Gastrocnemius medialis (tissue), 4 donors: Measurements from ENCODE around the gene GNB3. TPM values are rescaled to one million over a fixed set of nuclear protein-coding genes. Genes with fewer than 3 reads are reported as not detected.
A peak's percentile ranks its signal among the peaks of the same experiment; 100 is the strongest.
"Not testable (repeated sequence)": the region's sequence is repeated elsewhere in the genome, so short reads cannot be mapped to it uniquely, and the experiment has no call there.

Experiments
- ATAC-seq, 2 donors: fragments of 150-250 bp; one replicate each; pipeline ENCODE4 v1.9.1; 2016
- DNase-seq, 2 donors: peaks; one replicate each; pipeline ENCODE4 v3.0.0-alpha.2; 2019
- H3K27ac ChIP-seq, 4 donors: fragments of 200-600 bp; sonication (generic); 1 replicate in 1 of 4; 2 replicates in 3 of 4; pipeline ENCODE4 v1.5.1; 2016 to 2018; ENCODE audit warnings: mild to moderate bottlenecking in 2 of 4, moderate library complexity in 1 of 4
- H3K27me3 ChIP-seq, 3 donors: fragments of 200-600 bp; sonication (generic) in 2 of 3; 1 replicate in 1 of 3; 2 replicates in 2 of 3; pipeline versions ENCODE4 v1.5.1 to v1.6.0; 2016 to 2019; ENCODE audit warnings: mild to moderate bottlenecking in 1 of 3, moderate library complexity in 1 of 3
- H3K36me3 ChIP-seq, 2 donors: fragments of 200-600 bp; sonication (generic) in 1 of 2; one replicate each; pipeline ENCODE4 v1.5.1; 2017 to 2018
- H3K4me1 ChIP-seq, 2 donors: fragments of 200-600 bp; sonication (generic) in 1 of 2; one replicate each; pipeline ENCODE4 v1.5.1; 2016 to 2017; ENCODE audit warnings: mild to moderate bottlenecking in 2 of 2
- H3K4me3 ChIP-seq, 4 donors: fragments of 200-600 bp; sonication (generic) in 3 of 4; 1 replicate in 1 of 4; 2 replicates in 3 of 4; pipeline ENCODE4 v1.5.1; 2016 to 2019; ENCODE audit warnings: mild to moderate bottlenecking in 2 of 4
- H3K9me3 ChIP-seq, 3 donors: fragments of 200-600 bp; sonication (generic) in 2 of 3; 1 replicate in 1 of 3; 2 replicates in 2 of 3; pipeline ENCODE4 v1.5.1; 2016 to 2019
- POLR2A ChIP-seq, 2 donors: fragments of 450-650 bp; IDR thresholded peaks; one replicate each; pipeline ENCODE4 v1.6.1; 2017; ENCODE audit warnings: antibody characterized with exemption in 2 of 2, mild to moderate bottlenecking in 2 of 2, moderate library complexity in 2 of 2
- in situ Hi-C, 4 donors: fragments of 200-750 bp; cut with MboI; loops; one replicate each; pipeline versions ENCODE4 v1.15.0 to v1.8.0; 2017; ENCODE audit warnings: low sequenced_read_pairs in 4 of 4
- intact Hi-C: fragments of 100-400 bp; cut with DNase I; formaldehyde crosslinking; loops from one replicate; pipeline ENCODE4 v1.15.1; 2023; ENCODE audit warnings: low total_unique reads
- total RNA-seq, 4 donors: library from RNA; depleted of rRNA; stranded (reverse); fragments of >200 nt; gene quantifications; one replicate each; pipeline versions ENCODE4 v1.1.0 to v1.2.3, GENCODE V29; 2016
- TF ChIP-seq, protein P1 (sequence below), 5 experiments: fragments of 450-650 bp in 3 of 5; fragments of 200-600 bp in 2 of 5; sonication (generic) in 2 of 5; IDR thresholded peaks in 4 of 5; conservative IDR thresholded peaks in 1 of 5; 1 replicate in 4 of 5; 2 replicates in 1 of 5; pipeline ENCODE4 v1.5.1; 2016 to 2019; ENCODE audit warnings: antibody characterized with exemption in 5 of 5, mild to moderate bottlenecking in 3 of 5, moderate library complexity in 3 of 5

Gene GNB3
- total RNA-seq, 4 donors from 2014 or later: not detected

DNA sequence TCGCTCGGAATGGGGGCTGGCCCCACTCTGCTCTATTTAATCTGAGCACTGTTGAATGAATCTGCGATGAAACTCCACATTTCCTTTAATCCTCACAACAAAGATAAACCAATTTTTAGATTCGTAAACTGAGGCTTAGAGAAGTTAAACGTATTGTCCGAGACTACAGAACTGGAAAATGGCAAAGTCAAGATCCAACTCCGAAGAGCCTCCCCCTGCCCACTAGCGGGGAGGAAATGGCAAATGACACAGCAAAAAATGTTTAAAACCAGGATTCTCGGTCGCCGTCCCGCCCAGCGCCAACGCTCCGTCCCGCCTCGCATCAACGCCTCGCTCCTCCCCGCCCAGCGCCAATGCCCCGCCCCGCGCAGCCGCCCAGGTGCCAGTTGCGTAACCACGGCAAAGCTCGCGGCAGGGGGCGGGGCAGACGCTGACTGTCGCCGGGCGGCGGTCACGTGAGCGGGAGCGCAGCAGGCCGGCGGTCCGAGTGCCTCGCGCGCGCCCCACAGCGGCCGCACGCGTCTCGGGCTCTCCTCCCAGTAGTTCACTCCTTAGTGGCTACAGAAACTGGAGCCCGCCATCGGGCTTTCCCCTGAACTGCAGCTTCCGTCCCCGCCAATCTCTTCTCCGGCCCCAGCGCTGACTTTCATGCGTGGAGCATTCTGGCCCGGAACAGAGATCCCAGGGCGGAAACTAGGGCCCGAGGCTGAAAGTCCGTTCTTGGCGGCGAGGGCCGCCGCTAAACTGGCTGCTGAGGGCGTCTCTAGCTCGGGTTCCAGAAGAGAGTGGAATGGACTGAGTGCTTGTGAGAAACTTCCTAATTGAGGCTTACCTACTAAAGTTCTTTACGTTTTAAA lies 50.3 kb downstream of the GNB3 start:
- intact Hi-C loops: loop anchor here (1.0 kb wide), 4 partner anchors 13 to 39 kb away; partner anchors contain the start of genes LRRC23, SPSB2 and USP5
- Histone ChIP-seq H3K4me3 (peak overlapping the region; percentile 60 to 83 (median 68)), H3K4me1 (peaks cover 10% of the 10 kb centered on the region in 2 donors), H3K9me3 (no peaks in the 10 kb centered on the region), H3K27ac (peak overlapping the region; percentile 85 to 92 (median 87)), H3K36me3 (no peaks in the 10 kb centered on the region), H3K27me3 (no peaks in the 10 kb centered on the region)
- ATAC-seq (peak; percentile 99), DNase-seq (peak; percentile 92 to 95)
- TF ChIP-seq POLR2A (IDR thresholded peaks at IDR 0.05): peak; percentile 53 to 56
- TF ChIP-seq, protein P1, sequence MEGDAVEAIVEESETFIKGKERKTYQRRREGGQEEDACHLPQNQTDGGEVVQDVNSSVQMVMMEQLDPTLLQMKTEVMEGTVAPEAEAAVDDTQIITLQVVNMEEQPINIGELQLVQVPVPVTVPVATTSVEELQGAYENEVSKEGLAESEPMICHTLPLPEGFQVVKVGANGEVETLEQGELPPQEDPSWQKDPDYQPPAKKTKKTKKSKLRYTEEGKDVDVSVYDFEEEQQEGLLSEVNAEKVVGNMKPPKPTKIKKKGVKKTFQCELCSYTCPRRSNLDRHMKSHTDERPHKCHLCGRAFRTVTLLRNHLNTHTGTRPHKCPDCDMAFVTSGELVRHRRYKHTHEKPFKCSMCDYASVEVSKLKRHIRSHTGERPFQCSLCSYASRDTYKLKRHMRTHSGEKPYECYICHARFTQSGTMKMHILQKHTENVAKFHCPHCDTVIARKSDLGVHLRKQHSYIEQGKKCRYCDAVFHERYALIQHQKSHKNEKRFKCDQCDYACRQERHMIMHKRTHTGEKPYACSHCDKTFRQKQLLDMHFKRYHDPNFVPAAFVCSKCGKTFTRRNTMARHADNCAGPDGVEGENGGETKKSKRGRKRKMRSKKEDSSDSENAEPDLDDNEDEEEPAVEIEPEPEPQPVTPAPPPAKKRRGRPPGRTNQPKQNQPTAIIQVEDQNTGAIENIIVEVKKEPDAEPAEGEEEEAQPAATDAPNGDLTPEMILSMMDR (IDR thresholded peaks at IDR 0.05 in 4 of 5, conservative IDR thresholded peaks at IDR 0.05 in 1 of 5): peak; percentile 78 to 94 (median 87)
- in situ Hi-C loops: no loop called here

GRCh38 chr12:6891646-6892001 lies 50.9 kb downstream of the GNB3 start:
- Histone ChIP-seq H3K27me3 (no peaks in the 10 kb centered on the region), H3K4me3 (peak overlapping the region; percentile 60 to 83 (median 68)), H3K36me3 (no peaks in the 10 kb centered on the region), H3K27ac (peak overlapping the region; percentile 85 to 92 (median 87)), H3K9me3 (no peaks in the 10 kb centered on the region), H3K4me1 (peaks cover 10% of the 10 kb centered on the region in 2 donors)
- ATAC-seq: peak; percentile 3 to 13
- no peak for DNase-seq
- in situ Hi-C loops: no loop called here
- intact Hi-C loops: loop anchor here (1.0 kb wide), 4 partner anchors 13 to 39 kb away; partner anchors contain the start of genes LRRC23, SPSB2 and USP5
- TF ChIP-seq, protein P1 (IDR thresholded peaks at IDR 0.05 in 4 of 5, conservative IDR thresholded peaks at IDR 0.05 in 1 of 5): no peak
- no peak for TF ChIP-seq POLR2A (IDR thresholded peaks at IDR 0.05)

- ATAC-seq, intact Hi-C loops, H3K4me3 ChIP-seq, in situ Hi-C loops, H3K27ac ChIP-seq, H3K36me3 ChIP-seq, DNase-seq, H3K27me3 ChIP-seq, H3K9me3 ChIP-seq: not testable (repeated sequence)
- peaks cover 10% of the 10 kb centered on the region in 2 donors for H3K4me1 ChIP-seq
These were observed 52.0 kb downstream of the GNB3 start for GRCh38 chr12:6892683-6893082.

GRCh38 chr12:6894321-6894720 lies 53.6 kb downstream of the GNB3 start:
- ATAC-seq (no peak), DNase-seq (no peak)
- Histone ChIP-seq H3K9me3 (no peaks in the 10 kb centered on the region), H3K4me1 (peaks cover 10% of the 10 kb centered on the region in 2 donors), H3K36me3 (no peaks in the 10 kb centered on the region), H3K27me3 (no peaks in the 10 kb centered on the region), H3K4me3 (no peak overlapping the region), H3K27ac (no peak overlapping the region)
- in situ Hi-C loops (no loop called here), intact Hi-C loops (no loop called here)
- TF ChIP-seq, protein P1 (IDR thresholded peaks at IDR 0.05 in 4 of 5, conservative IDR thresholded peaks at IDR 0.05 in 1 of 5): no peak
- TF ChIP-seq POLR2A (IDR thresholded peaks at IDR 0.05): no peak

Other genes starting within 250 kb of the GNB3 start
- 100 to 1,000 TPM; 128 to 173 (median 148) TPM for gene CHD4, start 233.5 kb upstream of the GNB3 start, total RNA-seq
- gene LPAR5, start 205.0 kb upstream of the GNB3 start, total RNA-seq: under 1 TPM; 0.17 to 0.75 (median 0.47) TPM
- gene ACRBP, start 193.5 kb upstream of the GNB3 start, total RNA-seq: under 1 TPM in 3 of 4 donors, not detected in 1; 0.27 to 0.71 (median 0.65) TPM
- 10 to 100 TPM; 12.8 to 28.9 (median 19.7) TPM for gene ING4, start 177.8 kb upstream of the GNB3 start, total RNA-seq
- gene ZNF384, start 151.6 kb upstream of the GNB3 start, total RNA-seq: 10 to 100 TPM; 22.4 to 35.3 (median 27.9) TPM
- not detected for gene PIANP, start 140.1 kb upstream of the GNB3 start, total RNA-seq
- gene COPS7A, start 116.9 kb upstream of the GNB3 start, total RNA-seq: 100 to 1,000 TPM in 2 of 4 donors, 10 to 100 TPM in 2; 82.0 to 132 (median 99.0) TPM
- gene MLF2, start 87.8 kb upstream of the GNB3 start, total RNA-seq: 100 to 1,000 TPM; 105 to 181 (median 165) TPM
- 10 to 100 TPM; 15.0 to 40.4 (median 31.5) TPM for gene PTMS, start 74.6 kb upstream of the GNB3 start, total RNA-seq
- gene LAG3, start 68.4 kb upstream of the GNB3 start, total RNA-seq: not detected
- gene CD4, start 51.4 kb upstream of the GNB3 start, total RNA-seq: 10 to 100 TPM in 1 of 4 donors, 1 to 10 TPM in 3; 1.8 to 12.9 (median 3.8) TPM
- gene GPR162, start 19.1 kb upstream of the GNB3 start, total RNA-seq: under 1 TPM in 3 of 4 donors, not detected in 1; 0.16 to 0.31 (median 0.20) TPM
- gene P3H3, start 12.5 kb upstream of the GNB3 start, total RNA-seq: 1 to 10 TPM in 3 of 4 donors, under 1 TPM in 1; 0.66 to 4.7 (median 1.5) TPM
- gene CDCA3, start 10.4 kb downstream of the GNB3 start, total RNA-seq: 1 to 10 TPM in 1 of 4 donors, under 1 TPM in 3; 0.25 to 4.4 (median 0.65) TPM
- gene USP5, start 11.2 kb downstream of the GNB3 start, total RNA-seq: 100 to 1,000 TPM in 1 of 4 donors, 10 to 100 TPM in 3; 66.4 to 120 (median 74.1) TPM
- gene TPI1, start 26.6 kb downstream of the GNB3 start, total RNA-seq: 100 to 1,000 TPM; 500 to 741 (median 604) TPM
- gene SPSB2, start 32.4 kb downstream of the GNB3 start, total RNA-seq: 10 to 100 TPM in 1 of 4 donors, 1 to 10 TPM in 3; 4.6 to 10.0 (median 5.0) TPM
- 10 to 100 TPM in 2 of 4 donors, 1 to 10 TPM in 2; 6.5 to 14.0 (median 11.0) TPM for gene LRRC23, start 63.9 kb downstream of the GNB3 start, total RNA-seq
- 1 to 10 TPM in 3 of 4 donors, under 1 TPM in 1; 0.97 to 6.2 (median 1.8) TPM for gene ENO2, start 73.7 kb downstream of the GNB3 start, total RNA-seq
- gene ATN1, start 87.0 kb downstream of the GNB3 start, total RNA-seq: 10 to 100 TPM; 11.5 to 31.5 (median 26.5) TPM
- not detected for gene RNU7-1, start 102.9 kb downstream of the GNB3 start, total RNA-seq
- gene C12orf57, start 103.1 kb downstream of the GNB3 start, total RNA-seq: 100 to 1,000 TPM; 175 to 220 (median 183) TPM
- gene PTPN6, start 110.4 kb downstream of the GNB3 start, total RNA-seq: 1 to 10 TPM in 3 of 4 donors, under 1 TPM in 1; 0.87 to 7.6 (median 5.0) TPM
- gene PHB2, start 129.7 kb downstream of the GNB3 start, total RNA-seq: 100 to 1,000 TPM; 226 to 304 (median 238) TPM
- gene EMG1, start 130.0 kb downstream of the GNB3 start, total RNA-seq: 10 to 100 TPM; 25.8 to 40.6 (median 32.1) TPM
- 10 to 100 TPM; 19.4 to 42.8 (median 36.7) TPM for gene LPCAT3, start 177.6 kb downstream of the GNB3 start, total RNA-seq
- 10 to 100 TPM; 58.1 to 90.8 (median 85.9) TPM for gene C1S, start 219.8 kb downstream of the GNB3 start, total RNA-seq